Fibroblast of skin of scalp (primary cell): ENCODE data around the gene FCHO2.
"Not testable (repeated sequence)": the region's sequence is repeated elsewhere in the genome, so short reads cannot be mapped to it uniquely, and the experiment has no call there.

ENCODE experiments used
- DNase-seq: peaks from one replicate; pipeline ENCODE4 v3.0.0-alpha.2; 2013

Gene FCHO2

GRCh38 chr5:72955143-72955767, 586 bp upstream of the FCHO2 start:
- no peak for DNase-seq

GRCh38 chr5:72956324-72957140, 691 bp downstream of the FCHO2 start:
- DNase-seq: peak; percentile 62

DNA sequence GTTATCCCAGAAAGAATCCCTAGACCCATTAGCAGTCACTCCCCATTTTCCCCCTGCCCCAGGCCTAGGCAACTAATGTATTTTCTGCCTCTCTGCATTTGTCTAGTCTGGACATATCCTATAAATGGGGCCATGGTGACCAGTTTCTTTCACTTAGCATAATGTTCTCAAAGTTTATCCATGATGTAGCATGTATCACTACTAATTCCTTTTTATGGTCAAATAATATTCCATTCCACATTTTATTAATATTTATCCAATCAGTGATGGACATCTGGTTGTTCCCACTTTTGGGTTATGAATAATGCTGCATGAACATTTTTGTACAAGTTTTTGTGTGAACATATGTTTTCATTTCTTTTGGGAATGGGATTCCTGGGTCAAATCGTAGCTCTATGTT, 1.5 kb downstream of the FCHO2 start:
- no peak for DNase-seq

- no peak for DNase-seq
Measured at GRCh38 chr5:72959257-72959656, 3.4 kb downstream of the FCHO2 start.

GRCh38 chr5:72974481-72974880, 18.6 kb downstream of the FCHO2 start:
- not testable (repeated sequence) for DNase-seq

- not testable (repeated sequence) for DNase-seq
Measured at GRCh38 chr5:72976810-72977209, 21.0 kb downstream of the FCHO2 start.

DNA sequence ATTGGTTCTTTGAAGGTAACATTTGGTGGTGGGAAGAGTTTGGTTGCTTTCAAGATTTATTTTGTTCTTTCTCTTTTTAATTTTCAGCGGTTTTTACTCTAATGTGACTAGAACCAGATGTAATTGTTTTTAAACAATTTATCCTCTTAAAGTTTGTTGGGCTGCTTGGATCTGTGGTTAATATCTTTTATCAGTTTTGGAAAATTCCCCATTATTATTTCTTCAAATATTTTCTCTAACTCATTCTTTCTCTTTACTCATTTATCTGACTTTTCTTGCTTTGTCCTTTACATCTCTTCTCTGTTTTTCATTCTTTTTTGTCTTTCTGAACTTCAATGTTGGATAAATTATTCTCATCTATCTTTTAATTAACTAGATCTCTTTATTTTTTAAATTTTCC, 29.9 kb downstream of the FCHO2 start:
- no peak for DNase-seq

DNA sequence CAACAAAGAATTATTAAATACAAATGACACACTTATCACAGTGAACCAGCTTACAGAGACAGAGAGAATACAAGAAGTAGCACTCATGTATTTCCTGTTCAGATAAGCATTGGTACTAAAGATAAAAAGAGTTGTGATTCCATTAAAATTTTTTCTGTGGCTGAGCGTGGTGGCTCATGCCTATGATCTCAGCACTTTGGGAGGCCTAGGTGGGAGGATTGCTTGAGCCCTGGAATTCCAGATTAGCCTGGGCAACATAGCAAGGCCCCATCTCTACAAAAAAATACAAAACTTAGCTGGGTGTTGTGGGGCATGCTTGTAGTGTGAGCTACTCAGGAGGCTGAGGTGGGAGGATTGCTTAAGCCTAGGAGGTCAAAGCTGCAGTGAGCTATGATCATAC, 32.9 kb downstream of the FCHO2 start:
- peak; percentile 10 for DNase-seq

DNA sequence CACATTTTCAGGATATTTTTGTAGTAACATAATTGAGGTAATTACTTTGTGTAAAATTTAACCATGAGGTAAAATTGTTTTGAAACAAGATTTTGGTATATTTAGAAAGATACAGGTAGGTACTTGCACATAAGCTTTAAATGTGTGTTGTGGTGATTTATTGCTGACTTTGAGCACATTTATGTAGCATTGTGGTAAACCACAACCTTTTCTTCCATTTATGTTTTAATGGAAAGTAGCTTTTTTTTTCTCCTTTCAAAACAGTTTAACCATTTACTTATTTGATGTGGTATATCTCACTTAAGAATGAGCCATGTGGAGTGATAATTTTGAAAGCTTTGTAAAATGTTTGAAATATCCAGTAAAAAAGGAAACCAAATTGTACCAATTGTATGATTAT, 35.6 kb downstream of the FCHO2 start:
- no peak for DNase-seq

DNA sequence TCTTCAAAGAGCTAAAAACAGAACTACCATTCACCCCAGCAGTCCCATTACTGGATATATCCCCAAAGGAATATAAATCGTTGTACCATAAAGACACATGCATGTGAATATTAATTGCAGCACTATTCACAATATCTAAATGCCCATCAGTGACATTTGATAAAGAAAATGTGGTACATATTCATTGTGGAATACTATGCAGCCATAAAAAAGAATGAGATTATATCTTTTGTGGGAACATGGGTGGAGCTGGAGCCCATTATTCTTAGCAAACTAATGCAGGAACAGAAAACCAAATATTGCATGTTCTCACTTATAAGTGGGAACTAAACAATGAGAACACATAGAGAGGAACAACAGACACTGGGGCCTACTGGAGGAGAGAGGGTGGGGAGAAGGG, 38.7 kb downstream of the FCHO2 start:
- no peak for DNase-seq

GRCh38 chr5:72996632-72997031, 40.8 kb downstream of the FCHO2 start:
- no peak for DNase-seq

DNA sequence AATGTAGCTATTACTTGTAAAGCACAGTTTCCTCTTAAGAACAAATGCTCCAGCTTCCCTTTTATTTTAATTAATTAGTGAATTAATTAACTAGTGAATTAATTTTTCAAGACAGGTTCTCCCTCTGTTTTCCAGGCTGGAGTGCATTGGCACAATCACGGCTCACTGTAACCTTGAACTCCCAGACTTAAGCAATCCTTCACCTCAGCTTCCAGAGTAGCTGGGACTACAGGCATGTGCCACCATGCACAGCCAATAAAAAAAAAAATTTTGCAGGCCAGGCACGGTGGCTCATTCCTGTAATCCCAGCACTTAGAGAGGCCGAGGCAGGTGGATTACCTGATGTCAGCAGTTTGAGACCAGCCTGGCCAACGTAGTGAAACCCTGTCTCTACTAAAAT, 44.1 kb downstream of the FCHO2 start:
- no peak for DNase-seq

- DNase-seq: no peak
Measured at GRCh38 chr5:73005886-73006285, 50.0 kb downstream of the FCHO2 start.

GRCh38 chr5:73007051-73007450, 51.2 kb downstream of the FCHO2 start:
- no peak for DNase-seq

DNA sequence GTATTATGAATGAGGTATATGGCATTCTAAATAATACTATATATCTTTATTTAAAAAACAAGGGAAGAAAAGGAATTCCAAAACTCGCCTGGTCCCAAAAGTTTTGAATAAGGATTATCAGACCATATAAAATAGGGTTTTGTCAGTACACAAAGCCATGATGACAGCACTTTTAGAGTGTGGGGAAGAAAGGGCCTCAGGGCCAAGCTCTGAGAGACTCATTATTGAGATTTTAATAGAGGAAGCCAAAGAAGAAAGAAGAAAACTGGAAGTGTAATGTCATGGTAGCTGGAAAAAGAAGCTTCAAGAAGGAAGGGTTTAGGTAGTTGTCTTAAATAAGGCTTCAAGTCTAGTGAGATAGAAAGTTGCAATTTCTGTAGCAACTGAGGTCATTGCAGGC, 53.0 kb downstream of the FCHO2 start:
- DNase-seq: no peak

GRCh38 chr5:73011612-73012011, 55.8 kb downstream of the FCHO2 start:
- DNase-seq: not testable (repeated sequence)

GRCh38 chr5:73018892-73019291, 63.1 kb downstream of the FCHO2 start:
- DNase-seq: no peak

- no peak for DNase-seq
Measured at GRCh38 chr5:73019766-73020165, 63.9 kb downstream of the FCHO2 start.

GRCh38 chr5:73022471-73023169, 66.8 kb downstream of the FCHO2 start:
- DNase-seq: no peak

DNA sequence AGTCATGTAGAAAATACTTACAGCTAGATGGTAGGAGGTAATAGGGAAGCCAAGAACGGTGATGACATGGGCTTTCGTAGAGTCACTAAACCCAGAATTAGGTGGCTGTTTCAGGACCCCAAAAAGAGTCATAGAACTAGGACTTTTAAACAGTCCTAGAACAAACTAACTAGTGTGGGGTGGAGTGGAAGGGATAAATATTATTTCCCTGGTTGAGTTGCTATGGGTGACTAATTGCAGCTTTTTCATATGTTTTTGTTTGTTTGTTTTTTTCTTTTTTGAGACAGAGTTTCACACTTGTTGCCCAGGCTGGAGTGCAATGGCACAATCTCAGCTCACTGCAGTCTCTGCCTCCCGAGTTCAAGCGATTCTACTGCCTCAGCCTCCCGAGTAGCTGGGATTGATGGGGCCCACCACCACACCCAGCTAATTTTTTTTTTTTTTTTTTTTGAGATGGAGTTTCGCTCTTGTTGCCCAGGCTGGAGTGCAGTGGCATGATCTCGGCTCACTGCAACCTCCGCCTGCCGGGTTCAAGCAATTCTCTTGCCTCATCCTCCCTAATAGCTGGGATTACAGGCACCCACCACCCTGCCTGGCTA, 69.2 kb downstream of the FCHO2 start:
- DNase-seq: not testable (repeated sequence)

DNA sequence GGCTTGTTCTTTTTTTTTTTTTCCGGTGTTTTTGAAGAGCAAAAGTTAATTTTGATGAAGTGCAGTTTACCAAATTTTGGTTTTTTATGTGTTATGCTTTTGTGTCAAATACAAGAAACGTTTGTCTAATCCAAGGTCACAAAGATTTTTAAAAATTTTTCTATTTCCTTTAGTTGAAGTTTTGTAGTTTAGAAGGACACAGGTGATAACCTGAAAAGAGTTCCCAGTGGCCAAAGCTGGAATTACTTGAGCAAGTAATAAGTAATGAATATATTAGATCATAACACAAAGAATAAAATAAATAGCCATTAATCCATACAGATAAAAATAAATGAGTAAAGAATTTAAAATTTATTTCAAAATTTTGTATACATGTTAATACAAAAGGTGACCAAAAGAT, 71.5 kb downstream of the FCHO2 start:
- no peak for DNase-seq

- DNase-seq: no peak
Measured at GRCh38 chr5:73027816-73028215, 72.0 kb downstream of the FCHO2 start.

DNA sequence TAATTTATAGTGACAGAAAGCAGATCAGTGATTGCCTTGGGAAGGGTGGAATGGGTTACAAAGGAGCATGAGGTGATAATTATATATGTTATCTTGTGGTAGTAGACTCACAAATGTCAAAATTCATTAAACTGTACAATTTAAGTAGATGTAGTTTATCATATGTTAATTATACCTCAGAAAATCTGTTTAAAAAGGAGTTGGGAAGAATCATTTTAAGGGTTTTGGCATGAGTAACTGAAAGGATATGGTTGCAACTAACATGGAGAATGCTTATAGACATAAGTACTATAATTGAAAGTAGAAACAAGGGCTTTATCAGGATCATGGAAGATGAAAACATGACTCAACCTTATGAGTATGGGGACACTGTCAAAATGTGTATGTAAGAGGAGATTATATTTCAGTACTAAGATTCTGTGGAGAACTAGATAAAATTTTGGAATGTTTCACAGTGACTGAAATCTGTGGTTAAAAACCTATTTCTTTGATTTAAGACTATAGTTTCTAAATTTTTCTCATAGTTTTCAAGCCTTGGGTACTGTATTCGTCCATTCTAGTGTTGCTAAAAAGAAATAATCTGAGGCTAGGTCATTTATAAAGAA, 73.3 kb downstream of the FCHO2 start:
- peak; percentile 63 for DNase-seq
